Stimulated activated CD8-positive, alpha-beta memory T cell treated with anti-CD3 and anti-CD28 coated beads, Interleukin-15, amount 100 ng/mL, for 4 hours (primary cell): ENCODE measurements around the gene ADAMTS2.

Experiments used
- DNase-seq, 2 donors: peaks; one replicate each; pipeline ENCODE4 v3.0.0-alpha.2; 2020; ENCODE audit warnings: low read depth in 2 of 2

ADAMTS2 gene

DNA sequence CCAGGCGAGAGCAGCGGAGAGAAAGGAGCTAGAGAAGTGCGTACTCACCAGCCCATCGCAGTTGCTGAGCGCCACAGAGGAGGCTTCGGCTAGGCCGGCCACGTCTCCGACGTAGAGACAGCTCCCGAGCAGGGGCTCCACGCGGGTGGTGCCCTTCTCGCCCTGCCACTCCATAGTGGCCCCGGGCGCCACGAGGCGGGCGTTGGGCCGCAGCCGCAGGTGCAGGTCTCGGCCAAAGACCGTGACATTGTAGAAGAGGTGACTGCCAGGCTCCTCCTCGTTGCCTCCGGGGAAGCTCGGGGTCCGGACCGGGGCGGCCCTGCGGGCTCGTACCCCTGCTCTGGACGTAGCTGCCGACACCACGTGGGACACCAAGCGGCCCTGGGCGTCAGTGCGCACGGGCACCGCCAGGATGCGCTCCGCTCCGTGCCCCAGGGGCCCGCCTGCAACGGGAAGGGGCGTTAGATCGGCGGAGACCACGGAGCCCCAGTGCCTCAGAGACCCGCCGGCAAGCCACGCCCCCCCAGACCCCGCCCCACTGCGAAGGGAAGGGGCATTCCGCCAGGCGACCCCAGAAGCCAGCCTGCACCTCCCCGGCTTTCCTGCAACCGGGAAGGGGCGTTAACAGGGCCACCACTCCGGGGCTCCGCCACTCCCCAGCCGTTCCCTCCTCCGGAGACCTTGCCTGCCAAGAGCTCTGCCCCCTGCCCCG is 1.4 kb downstream of the ADAMTS2 start:
- DNase-seq = no peak

DNA sequence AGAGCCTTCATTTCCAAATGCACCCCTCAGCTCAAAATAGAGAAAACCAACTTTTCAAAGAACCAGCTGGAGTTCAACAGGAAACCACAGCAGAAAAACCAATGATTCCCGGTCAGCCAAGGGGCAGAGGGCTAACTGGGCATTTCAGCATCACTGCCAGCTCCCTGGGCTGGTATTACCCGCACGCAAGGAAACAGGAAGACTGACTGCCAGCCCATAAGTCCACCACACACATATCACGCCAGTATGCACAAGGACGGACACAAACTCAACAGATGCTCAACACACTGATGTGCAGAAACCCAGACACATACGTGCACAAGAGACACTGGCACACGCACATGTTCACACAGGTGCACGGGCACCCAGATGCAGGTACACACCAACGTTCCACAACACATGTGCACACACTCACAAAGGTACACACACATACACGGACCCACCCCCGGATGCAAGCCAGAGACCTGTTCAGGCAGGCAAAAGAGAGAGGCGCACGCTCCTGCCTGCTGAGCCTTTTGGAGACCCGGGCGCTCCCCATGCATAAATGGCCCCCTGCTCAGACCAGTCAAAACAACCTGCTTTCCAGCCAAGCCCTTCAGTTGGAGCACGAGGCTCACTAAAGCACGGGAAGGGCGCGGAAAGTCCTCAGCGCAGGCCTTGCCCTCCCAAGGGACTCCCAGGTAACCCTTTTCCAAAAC is 2.1 kb downstream of the ADAMTS2 start:
- no peak for DNase-seq

DNA sequence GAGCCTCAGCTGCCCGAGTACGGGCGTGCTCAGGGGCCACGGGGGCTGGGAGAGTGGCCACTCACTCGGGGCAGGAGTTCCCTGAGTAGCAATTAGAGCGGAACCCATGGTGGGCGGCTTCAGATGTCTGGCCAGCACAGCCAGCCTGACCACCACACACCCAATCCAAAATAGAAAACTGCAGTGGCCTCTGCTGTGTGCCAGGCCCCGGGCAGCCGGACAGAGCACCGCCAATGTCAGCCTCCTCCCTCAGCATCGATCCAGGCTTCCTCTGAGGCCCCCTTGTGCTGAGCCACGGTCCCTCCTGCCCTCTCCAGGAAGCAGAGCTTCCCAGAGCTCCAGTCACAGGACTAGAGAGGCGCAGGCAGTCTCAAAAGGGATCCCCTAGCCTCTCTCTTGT is 2.7 kb downstream of the ADAMTS2 start:
- no peak for DNase-seq

DNA sequence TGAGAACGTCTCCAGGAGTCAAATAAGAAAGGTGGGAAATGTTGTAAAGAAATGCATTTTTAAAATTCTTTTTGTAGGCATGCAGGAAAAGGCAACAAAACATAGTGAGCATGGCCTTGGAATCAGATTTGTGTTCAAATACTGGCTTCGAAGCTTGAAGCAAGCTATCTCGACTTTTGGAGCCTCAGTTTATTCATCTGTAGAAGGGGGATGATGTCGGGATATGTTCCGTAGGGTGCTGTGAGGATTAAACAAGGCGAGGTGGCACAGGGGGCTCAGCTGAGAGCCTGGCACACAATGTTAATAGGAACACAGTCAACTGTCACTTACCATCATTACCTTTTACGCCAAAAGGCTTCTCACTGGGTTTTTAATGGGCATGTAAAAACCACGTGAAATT is 4.8 kb downstream of the ADAMTS2 start:
- DNase-seq = no peak

DNA sequence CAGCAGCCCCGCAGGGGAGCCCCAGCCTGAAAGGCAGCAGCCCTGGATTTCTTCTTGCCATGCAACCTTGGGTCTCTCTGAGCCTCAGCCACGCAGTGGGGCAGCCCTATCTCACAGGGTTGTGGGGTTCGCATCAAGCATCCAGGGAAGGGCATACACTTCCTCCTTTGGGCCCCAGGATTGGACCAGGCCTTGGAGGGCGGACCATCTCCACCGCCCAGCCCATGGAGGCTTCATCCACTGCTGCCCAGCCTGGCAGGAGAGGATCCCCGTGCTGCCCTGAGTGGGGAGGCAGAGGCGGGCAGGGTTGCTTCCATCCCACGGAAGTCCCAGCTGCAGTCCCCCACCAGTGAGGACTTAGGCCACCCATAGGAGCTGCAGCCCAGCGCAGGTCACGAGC is 5.3 kb downstream of the ADAMTS2 start:
- DNase-seq = no peak

DNA sequence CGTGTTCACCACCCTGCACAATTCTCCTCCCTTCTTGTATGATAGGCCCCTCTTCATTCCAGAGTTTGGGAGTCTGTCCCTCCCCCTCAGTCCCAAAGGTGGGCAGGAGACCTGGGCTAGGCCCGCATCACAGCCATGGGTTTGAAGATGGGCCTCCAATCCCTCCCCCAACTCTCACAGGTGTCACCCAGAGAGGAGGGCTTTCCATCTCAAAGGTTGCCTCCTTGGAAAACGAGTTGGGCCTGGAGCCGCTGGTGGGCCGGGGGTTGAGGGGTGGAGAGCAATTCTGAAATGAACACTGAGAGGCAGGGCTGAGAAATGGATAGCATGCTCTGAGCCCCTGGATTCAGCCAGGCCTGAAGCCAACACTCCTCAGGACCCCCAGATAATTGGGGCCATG is 6.2 kb downstream of the ADAMTS2 start:
- no peak for DNase-seq

DNA sequence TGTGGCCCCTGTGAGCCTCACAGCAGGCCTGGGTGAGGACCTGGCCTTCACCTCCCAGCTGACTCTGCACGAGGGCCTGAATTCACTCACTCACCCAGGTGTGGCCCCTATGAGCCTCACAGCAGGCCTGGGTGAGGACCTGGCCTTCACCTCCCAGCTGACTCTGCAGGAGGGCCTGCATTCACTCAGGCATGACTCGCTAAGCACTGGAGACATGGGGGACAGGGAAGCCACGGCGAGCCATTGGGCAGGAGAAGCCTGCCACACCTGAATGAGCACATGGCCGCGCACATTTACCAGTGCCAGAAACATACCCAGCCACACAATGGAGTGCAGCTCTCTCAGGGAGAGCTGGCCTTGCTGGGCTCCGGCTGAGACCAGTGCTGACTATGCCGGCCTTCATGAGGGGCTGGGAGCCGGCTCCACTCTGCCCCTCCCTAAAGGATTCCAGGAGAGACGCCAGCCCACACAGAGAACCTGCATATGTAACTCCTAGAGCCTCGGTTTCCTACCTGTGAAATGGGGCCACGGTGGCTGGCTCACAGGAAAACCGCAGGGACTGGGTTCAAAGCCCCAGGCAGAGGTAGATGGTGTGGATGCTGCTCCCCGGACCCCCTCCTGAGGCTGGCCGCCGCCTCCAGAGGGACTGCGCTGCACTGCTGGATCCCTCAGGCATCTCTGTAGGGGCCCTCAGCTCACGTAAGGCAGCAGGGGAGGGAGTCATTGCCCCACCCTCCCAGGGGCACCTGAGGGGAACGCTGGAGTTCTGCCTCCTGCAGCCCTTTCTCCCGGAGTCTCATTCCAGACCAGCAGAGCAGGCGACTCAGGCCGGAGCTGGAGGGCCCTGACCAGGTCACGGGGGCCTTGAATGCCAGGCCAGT is 7.2 kb downstream of the ADAMTS2 start:
- no peak for DNase-seq

DNA sequence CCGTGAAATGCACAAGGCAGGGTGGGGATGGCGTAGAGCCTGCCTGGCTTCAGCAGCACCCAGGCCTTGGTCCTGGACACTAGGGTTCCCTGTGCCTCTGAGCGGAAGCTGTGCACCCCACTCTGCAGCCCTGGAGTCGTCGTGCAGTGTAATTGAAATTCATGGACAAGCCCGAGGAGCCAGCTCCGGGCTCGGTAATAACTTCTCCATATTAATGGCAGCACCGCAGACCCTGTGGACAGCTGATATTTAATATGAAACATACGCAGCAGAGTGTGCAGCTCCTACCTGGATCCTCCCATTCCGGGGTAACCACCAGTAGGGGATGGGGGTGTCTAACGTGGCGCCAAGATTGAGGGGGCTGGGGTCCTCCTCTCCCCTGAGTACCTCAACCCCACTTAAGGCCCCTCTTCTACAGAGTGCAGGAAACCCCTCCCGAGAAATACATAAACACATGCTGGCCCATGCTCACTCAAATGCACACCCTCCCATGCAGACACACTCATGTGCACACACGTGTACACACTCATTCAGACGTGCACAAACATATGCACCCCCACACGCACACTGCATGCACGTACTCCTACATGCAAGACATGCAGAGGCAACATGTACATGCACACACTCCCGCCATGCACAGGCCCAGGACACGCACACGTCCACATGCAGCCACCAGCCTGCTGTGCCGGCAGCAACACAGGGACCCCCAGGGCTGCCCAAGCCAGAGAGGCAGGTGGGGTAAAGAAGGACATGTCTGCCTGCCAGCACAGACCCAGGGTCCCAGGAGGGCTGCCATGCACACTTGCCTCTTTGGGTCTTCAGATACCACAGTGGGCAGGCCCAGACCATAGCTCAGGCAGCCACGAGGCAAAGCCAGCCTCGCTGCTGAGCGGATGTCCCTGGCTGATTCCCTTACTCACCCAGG is 8.1 kb downstream of the ADAMTS2 start:
- DNase-seq = no peak

DNA sequence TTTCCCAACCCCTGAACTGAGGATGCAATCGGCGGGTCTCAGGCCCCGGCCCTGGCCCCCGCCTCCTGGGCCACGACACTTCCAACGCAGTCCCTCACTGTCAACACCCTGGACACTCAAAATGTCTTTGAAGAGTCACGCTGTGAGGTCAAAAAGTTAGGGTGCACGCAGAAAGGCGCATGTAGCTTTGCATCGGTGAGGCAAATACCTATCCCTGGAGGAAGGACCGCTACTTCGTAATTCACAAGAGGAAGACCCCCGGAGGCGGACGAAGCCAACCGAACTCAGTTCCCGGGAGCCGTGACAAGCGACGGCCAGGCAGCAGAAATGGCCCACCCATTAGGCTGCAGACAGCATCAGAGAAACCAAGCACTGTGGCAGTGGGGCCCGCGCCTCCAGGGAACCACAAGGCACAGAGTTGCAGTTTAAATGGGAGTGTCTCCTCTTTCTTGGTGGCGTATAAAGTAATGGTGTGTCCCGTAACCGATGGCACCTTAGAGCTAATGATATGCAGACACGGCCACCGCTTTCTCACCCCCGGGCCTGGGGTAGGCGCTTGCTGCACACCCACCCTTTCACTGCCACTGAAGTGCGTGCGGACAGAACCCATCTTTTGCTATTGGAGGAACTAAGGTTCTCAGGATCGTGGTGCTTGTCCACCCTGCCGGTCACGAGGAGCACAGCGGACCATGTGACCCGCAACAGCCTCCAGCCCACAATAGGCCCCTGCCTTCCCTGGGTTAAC is 9.0 kb downstream of the ADAMTS2 start:
- DNase-seq = no peak

DNA sequence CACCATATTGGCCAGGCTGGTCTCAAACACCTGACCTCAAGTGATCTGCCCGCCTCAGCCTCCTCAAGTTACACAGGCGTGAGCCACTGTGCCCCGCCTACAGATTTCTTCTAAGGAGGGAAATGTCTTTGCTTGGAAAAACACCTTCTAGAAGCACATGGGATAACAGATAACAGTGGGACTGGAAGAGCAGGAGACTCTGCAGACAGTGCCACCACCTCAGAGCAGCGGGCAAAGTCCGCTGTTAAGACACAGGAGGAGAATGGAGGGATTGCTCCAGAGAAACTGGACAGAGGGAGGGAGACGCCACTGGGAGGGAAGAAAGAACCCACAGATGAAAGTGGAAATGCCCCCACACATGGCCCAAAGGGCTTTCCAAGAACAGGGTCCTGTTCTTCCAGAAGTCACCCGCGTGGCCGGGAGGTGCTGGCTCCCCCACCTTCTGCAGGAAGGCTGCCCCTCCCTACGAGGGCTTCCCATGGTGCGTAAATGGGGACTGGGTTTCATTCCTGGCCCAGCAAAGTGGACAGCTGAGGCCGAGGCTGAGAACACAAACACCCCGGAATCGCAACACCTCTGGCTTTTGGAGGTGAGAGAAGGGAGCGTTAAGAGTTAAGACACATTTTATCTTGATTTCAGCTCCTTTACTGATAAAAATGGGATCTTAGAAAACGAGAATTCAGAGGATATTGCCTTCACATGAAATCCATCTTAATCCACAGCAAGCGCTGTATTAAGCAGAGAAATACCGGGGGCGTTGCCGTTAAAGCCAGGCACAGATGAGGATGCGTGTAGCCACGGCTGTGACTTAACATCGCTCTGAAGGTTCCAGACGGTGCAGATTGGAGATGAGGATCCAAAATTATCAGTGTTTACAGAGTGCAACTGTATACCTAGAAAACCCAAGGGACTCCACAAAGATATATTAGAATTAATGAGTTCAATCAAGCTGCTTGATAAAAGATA is 11.2 kb downstream of the ADAMTS2 start:
- DNase-seq = no peak

DNA sequence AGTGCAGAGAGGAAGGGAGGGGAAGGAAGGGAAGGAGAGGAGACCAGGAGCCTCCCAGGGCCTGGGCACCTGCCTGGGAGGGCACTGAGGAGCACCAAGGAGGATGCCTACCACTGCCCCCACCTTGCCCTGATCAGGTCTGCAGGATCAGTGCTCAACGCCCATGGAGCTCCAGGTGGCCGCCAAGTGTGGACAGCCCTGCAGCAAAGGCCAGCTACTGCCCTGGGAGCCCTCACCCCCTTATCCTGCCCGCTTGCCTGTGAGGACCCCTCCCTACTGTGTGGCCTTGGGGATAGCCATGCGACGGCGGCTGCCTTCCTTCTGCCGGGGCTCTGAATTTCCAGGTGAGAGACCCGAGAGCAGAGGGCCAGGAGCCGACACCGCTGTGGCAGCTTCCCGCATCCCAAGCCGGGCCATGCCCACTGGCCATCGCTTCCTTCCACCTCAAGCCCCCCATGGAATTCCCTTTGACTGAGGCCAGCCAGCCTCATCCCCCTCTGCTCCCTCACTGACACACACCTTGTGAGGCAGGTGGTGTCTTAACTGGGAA is 12.4 kb downstream of the ADAMTS2 start:
- DNase-seq = no peak

DNA sequence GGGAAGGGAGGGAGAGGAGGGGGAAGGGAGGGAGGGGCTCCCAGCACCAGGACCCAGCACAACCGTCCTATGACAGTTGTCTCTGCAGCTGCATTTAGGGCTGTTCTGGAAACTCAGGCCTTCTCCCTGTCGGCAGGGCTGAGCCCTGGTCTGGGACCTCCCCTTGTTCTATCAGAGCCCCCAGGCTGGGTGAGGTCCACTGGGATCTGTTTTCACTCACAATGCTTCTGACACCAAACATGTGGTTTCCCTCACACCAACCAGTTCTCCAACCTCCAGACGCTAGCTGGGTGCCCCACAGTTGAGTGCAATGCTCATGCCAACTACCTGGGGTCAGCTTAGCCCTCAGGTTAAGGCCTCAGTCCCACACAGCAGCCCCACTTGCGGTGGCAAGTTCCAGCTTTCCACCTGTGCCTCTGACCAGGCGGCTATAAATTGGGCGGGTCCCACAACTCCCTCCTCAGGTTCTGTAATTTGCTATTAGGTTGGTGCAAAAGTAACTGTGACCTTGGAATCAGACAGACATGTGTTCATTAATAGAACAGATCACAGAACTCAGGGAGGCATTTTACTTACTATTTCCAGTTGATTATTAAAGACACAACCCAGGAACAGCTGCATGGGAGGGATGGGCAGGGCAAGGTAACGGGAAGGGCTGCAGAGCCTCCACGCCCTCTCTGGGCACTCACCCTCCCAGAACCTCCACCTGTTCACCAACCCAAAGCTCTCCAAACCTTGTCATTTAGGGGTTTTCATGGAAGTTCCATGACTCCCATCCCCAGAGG is 13.5 kb downstream of the ADAMTS2 start:
- no peak for DNase-seq

DNA sequence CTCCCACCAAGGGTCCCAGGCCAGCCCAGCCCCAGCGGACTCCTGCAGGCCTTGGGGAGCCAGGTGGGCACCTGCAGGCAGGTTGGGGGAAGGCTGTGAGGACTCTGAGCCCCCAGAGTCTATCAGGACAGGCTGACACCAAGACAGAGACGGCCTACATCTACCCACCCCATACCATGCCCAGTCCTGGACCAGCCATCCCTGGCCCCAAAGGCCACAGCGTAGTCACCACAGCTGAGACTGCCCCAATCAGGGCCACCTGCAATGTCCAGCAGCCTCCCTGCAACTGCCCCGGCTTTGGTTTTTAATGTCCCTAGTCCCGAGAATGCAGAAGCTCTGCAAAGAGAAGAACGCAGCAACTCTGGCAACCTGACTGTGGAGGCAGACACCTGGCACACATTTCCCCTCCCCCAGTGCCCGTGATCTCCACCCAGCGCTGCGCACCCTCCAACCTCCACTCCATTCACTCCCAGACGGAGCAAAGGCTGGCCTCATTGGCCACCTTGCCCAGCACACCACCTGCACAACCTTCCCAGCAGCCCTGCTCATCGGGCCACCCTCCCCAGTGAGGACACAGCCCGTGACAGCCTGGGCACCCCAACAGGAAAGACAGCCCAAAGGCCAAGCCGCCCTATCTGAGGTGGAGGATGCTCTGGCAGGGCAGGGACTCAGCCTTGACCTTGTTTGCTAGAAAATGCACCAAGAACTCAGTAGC is 14.9 kb downstream of the ADAMTS2 start:
- DNase-seq = no peak

DNA sequence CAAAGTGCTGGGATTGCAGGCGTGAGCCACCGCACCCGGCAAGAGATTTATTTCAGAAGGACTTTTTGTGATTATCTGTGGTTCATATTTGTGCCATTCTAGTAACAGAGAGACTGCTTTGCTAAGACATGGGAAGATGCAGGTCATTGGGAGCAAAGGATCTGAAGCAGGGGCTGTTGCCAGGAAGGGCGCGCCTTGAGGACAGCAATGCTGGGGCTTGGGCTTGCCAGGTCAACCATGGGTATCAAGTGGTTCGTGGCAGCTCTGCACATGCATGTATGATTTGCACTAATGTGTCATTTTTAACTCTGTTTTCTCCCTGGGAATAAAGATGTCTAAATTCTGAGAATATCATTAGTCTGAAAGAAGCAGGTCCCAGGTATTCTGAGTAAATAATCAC is 17.0 kb downstream of the ADAMTS2 start:
- no peak for DNase-seq

DNA sequence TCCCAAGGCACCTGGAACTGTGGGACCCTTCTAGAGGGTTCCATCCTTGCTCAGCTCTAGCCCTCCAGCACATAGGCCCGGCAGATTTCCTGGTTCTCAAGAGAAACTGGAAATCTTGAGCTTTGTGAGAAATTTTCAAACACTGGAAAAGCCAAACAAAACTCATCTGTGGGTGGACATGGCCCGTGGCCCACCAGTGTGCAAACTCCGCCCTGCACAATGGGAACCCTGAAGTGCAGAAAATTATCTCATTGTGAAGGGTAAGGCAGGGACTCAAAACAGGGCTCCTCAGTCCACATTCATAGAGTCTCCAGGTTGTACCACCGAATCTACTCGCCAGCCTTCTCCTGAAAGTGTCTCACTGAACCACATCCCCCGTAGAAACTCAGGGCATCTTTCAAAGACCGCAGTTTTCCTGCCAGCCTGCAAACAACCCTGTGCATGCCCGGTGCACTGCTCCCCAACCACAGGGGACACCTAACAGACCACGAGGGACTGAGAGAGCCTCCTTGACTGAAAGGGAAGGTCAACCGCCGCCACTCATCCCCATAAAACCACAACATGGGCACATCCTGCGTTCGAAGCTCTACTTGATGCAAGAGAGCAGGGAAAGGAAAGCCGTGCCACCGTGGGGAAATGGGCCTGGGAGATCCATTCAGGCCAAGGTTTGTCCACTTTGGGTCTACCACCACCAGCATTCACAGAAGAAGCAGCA is 18.1 kb downstream of the ADAMTS2 start:
- DNase-seq = no peak

DNA sequence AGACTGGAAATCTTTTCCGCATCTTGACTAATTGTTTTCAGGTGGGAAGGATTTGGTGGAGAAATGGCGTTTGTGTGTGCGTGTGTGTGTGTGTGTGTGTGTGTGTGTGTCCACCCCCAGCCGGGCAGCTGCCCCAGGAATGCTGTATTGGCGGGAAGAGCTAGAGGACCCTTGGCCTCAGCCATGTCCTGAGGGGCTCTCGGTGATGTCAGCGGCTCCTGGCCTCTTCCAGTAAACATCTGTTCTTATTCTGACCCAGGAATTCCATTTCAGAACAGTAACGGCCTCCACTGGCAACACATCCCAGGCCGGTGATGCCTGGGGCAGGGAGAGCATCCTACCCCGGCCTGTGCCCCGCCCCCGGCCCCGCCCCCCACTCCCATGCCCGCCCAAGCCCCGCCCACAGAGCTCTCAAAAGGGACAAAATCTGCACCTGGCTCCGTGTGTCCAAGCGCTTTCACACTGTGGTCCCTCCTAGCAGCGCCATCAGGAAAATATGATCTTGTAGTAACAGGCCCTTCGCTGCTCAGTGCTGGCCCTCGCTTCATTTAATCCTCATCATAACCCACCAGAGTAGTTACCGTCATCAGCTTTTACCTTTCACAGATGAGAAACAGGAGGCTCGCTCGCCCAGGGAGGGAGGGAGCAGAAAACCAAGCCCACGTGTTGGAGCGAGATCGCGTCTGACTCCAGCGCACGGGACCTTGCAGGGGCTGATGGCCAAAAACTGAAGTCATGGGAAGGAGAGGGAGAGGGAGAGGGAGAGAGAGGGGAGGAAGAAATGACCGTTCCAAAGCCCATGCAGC is 18.9 kb downstream of the ADAMTS2 start:
- no peak for DNase-seq
